Neural progenitor cell (in vitro differentiated cells): ENCODE results near the gene IL20RA. TPM values are rescaled to one million over a fixed set of nuclear protein-coding genes. Genes with fewer than 3 reads are reported as not detected.

Experiments
- DNase-seq: peaks from one replicate; pipeline ENCODE4 v3.0.0-alpha.2; 2016; ENCODE audit warnings: low spot score
- H2AFZ ChIP-seq: fragments of 200-600 bp; sonication (generic); replicated peaks from 2 replicates; pipeline ENCODE4 v1.6.1; 2016; ENCODE audit warnings: antibody characterized with exemption
- H3F3A ChIP-seq: fragments of 200-600 bp; sonication (generic); 2 replicates; pipeline ENCODE4 v1.6.1; 2016; ENCODE audit warnings: antibody characterized with exemption, low read depth
- H3K27ac ChIP-seq: fragments of 200-600 bp; sonication (generic); 2 replicates; pipeline ENCODE4 v1.5.1; 2016; ENCODE audit warnings: mild to moderate bottlenecking
- H3K27me3 ChIP-seq: fragments of 200-600 bp; sonication (generic); 2 replicates; pipeline ENCODE4 v1.6.1; 2016; ENCODE audit warnings: mild to moderate bottlenecking, moderate library complexity
- H3K36me3 ChIP-seq: fragments of 200-600 bp; sonication (generic); 2 replicates; pipeline ENCODE4 v1.5.1; 2016
- H3K4me1 ChIP-seq: fragments of 200-600 bp; sonication (generic); 2 replicates; pipeline ENCODE4 v1.6.1; 2016; ENCODE audit warnings: mixed run types
- H3K4me2 ChIP-seq: fragments of 200-600 bp; sonication (generic); 2 replicates; pipeline ENCODE4 v1.6.1; 2016
- H3K4me3 ChIP-seq: fragments of 200-600 bp; sonication (generic); 2 replicates; pipeline ENCODE4 v1.5.1; 2016
- H3K79me2 ChIP-seq: fragments of 200-600 bp; sonication (generic); 2 replicates; pipeline ENCODE4 v1.6.1; 2016; ENCODE audit warnings: low read depth
- H3K9ac ChIP-seq: fragments of 200-600 bp; sonication (generic); 2 replicates; pipeline ENCODE4 v1.6.1; 2016
- H3K9me3 ChIP-seq: fragments of 200-600 bp; sonication (generic); 2 replicates; pipeline ENCODE4 v1.5.1; 2016; ENCODE audit warnings: low read depth
- H4K20me1 ChIP-seq: fragments of 200-600 bp; sonication (generic); 2 replicates; pipeline ENCODE4 v1.6.1; 2016; ENCODE audit warnings: low read depth
- H3K27ac Mint-ChIP-seq: 3 replicates; pipeline ENCODE4 v1.8.0; 2021; ENCODE audit warnings: mixed read lengths
- H3K27me3 Mint-ChIP-seq: 2 replicates; pipeline ENCODE4 v1.8.0; 2022; ENCODE audit warnings: low read depth, mild to moderate bottlenecking, inconsistent platforms, moderate library complexity, mixed read lengths; ENCODE audit not compliant: insufficient read depth
- H3K36me3 Mint-ChIP-seq: 3 replicates; pipeline ENCODE4 v1.8.0; 2021; ENCODE audit warnings: mixed read lengths
- H3K4me1 Mint-ChIP-seq: 3 replicates; pipeline ENCODE4 v1.8.0; 2021; ENCODE audit warnings: mixed read lengths
- H3K4me3 Mint-ChIP-seq: 3 replicates; pipeline ENCODE4 v1.8.0; 2021; ENCODE audit warnings: mild to moderate bottlenecking, moderate library complexity, mixed read lengths
- H3K9me3 Mint-ChIP-seq: 3 replicates; pipeline ENCODE4 v1.8.0; 2020; ENCODE audit warnings: mixed read lengths
- CTCF ChIP-seq: fragments of 200-600 bp; sonication (generic); IDR thresholded peaks from 2 replicates; pipeline ENCODE4 v1.5.1; 2017; ENCODE audit warnings: antibody characterized with exemption, mild to moderate bottlenecking
- EZH2 ChIP-seq: fragments of 200-600 bp; sonication (generic); IDR thresholded peaks from 2 replicates; pipeline ENCODE4 v1.6.1; 2017; ENCODE audit warnings: antibody characterized with exemption, mild to moderate bottlenecking, moderate library complexity
- EZH2phosphoT487 ChIP-seq: fragments of 200-600 bp; sonication (generic); IDR thresholded peaks from 2 replicates; pipeline ENCODE4 v1.6.1; 2017; ENCODE audit warnings: antibody characterized with exemption
- total RNA-seq: library from RNA; depleted of rRNA; stranded (reverse); fragments of >200 nt; gene quantifications from 2 replicates; pipeline ENCODE4 v1.2.3, GENCODE V29; 2015; ENCODE audit warnings: low replicate concordance

IL20RA gene
- total RNA-seq, 1 donor from 2014 or later, result not detected

GRCh38 chr6:136971609-136972008 lies 73.2 kb downstream of the IL20RA start:
- H3K27me3 ChIP-seq, result no peaks in the 10 kb centered on the region
- no peak overlapping the region for H3K27ac ChIP-seq
- no peaks in the 10 kb centered on the region for H3F3A ChIP-seq
- H2AFZ ChIP-seq, result no peak overlapping the region
- H3K9me3 ChIP-seq, result no peaks in the 10 kb centered on the region
- H3K36me3 ChIP-seq, result no peaks in the 10 kb centered on the region
- no peaks in the 10 kb centered on the region for H3K36me3 Mint-ChIP-seq
- H3K4me3 ChIP-seq, result no peak overlapping the region
- H3K4me3 Mint-ChIP-seq, result no peak overlapping the region
- no peak overlapping the region for H3K9ac ChIP-seq
- H3K4me1 Mint-ChIP-seq, result no peaks in the 10 kb centered on the region
- H3K4me2 ChIP-seq, result no peak overlapping the region
- H3K27ac Mint-ChIP-seq, result no peak overlapping the region
- no peaks in the 10 kb centered on the region for H4K20me1 ChIP-seq
- DNase-seq, result no peak
- no peaks in the 10 kb centered on the region for H3K27me3 Mint-ChIP-seq
- no peaks in the 10 kb centered on the region for H3K9me3 Mint-ChIP-seq
- TF ChIP-seq EZH2phosphoT487, result no peak
- TF ChIP-seq EZH2, result no peak
- TF ChIP-seq CTCF, result no peak
- no peaks in the 10 kb centered on the region for H3K79me2 ChIP-seq
- no peaks in the 10 kb centered on the region for H3K4me1 ChIP-seq

DNA sequence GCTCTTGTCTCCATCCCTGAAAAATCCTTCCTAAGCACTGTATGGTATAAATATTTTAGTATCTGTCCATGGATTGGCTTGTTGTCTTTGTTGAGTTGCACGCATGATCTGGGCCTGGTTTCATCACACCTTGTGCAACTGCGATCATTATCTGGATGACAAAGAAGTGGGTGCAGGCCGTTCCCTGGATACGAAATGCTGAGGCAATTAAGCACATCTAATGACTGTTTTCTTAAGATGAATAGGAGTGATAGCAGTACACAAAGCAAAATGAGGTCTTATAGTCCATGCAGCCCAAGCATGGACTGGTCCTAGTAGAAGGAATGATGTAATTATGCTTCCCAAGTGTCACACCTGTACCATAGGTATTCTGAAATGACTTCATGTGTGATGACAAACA lies 74.8 kb downstream of the IL20RA start:
- no peak overlapping the region for H3K4me3 ChIP-seq
- no peak for DNase-seq
- H3K4me3 Mint-ChIP-seq, result no peak overlapping the region
- no peaks in the 10 kb centered on the region for H3K79me2 ChIP-seq
- H3K36me3 Mint-ChIP-seq, result no peaks in the 10 kb centered on the region
- H3K9ac ChIP-seq, result no peak overlapping the region
- H3K4me1 Mint-ChIP-seq, result no peaks in the 10 kb centered on the region
- H3K27ac ChIP-seq, result no peak overlapping the region
- H4K20me1 ChIP-seq, result no peaks in the 10 kb centered on the region
- H3F3A ChIP-seq, result no peaks in the 10 kb centered on the region
- H3K4me1 ChIP-seq, result no peaks in the 10 kb centered on the region
- no peaks in the 10 kb centered on the region for H3K27me3 ChIP-seq
- H3K27ac Mint-ChIP-seq, result no peak overlapping the region
- H3K9me3 Mint-ChIP-seq, result no peaks in the 10 kb centered on the region
- H3K9me3 ChIP-seq, result no peaks in the 10 kb centered on the region
- H3K4me2 ChIP-seq, result no peak overlapping the region
- no peaks in the 10 kb centered on the region for H3K27me3 Mint-ChIP-seq
- H2AFZ ChIP-seq, result no peak overlapping the region
- H3K36me3 ChIP-seq, result no peaks in the 10 kb centered on the region
- TF ChIP-seq CTCF (no peak), EZH2 (no peak), EZH2phosphoT487 (no peak)

GRCh38 chr6:136969433-136969832 lies 75.3 kb downstream of the IL20RA start:
- Histone ChIP-seq H3K9me3 (no peaks in the 10 kb centered on the region), H3K27ac (no peak overlapping the region), H3K79me2 (no peaks in the 10 kb centered on the region), H4K20me1 (no peaks in the 10 kb centered on the region), H3K4me1 (peaks cover 3% of the 10 kb centered on the region), H3K27me3 (no peaks in the 10 kb centered on the region), H3F3A (no peaks in the 10 kb centered on the region), H3K4me3 (no peak overlapping the region), H3K4me2 (no peak overlapping the region), H3K36me3 (no peaks in the 10 kb centered on the region), H3K9ac (no peak overlapping the region), H2AFZ (no peak overlapping the region)
- no peak for DNase-seq
- H3K27me3 Mint-ChIP-seq, result no peaks in the 10 kb centered on the region
- TF ChIP-seq EZH2phosphoT487 (no peak), EZH2 (no peak), CTCF (no peak)
- H3K27ac Mint-ChIP-seq, result no peak overlapping the region
- H3K4me3 Mint-ChIP-seq, result no peak overlapping the region
- H3K4me1 Mint-ChIP-seq, result no peaks in the 10 kb centered on the region
- H3K9me3 Mint-ChIP-seq, result no peaks in the 10 kb centered on the region
- no peaks in the 10 kb centered on the region for H3K36me3 Mint-ChIP-seq

- H2AFZ ChIP-seq, result no peak overlapping the region
- no peaks in the 10 kb centered on the region for H3K36me3 Mint-ChIP-seq
- TF ChIP-seq EZH2phosphoT487 (no peak), CTCF (no peak), EZH2 (no peak)
- H3F3A ChIP-seq, result no peaks in the 10 kb centered on the region
- H3K27me3 ChIP-seq, result no peaks in the 10 kb centered on the region
- H3K27ac Mint-ChIP-seq, result no peak overlapping the region
- H3K27ac ChIP-seq, result no peak overlapping the region
- H3K9me3 ChIP-seq, result no peaks in the 10 kb centered on the region
- H3K9me3 Mint-ChIP-seq, result no peaks in the 10 kb centered on the region
- no peak for DNase-seq
- no peaks in the 10 kb centered on the region for H3K27me3 Mint-ChIP-seq
- no peaks in the 10 kb centered on the region for H3K79me2 ChIP-seq
- peaks cover 3% of the 10 kb centered on the region for H3K4me1 ChIP-seq
- H3K4me3 ChIP-seq, result no peak overlapping the region
- no peak overlapping the region for H3K4me3 Mint-ChIP-seq
- H3K36me3 ChIP-seq, result no peaks in the 10 kb centered on the region
- no peak overlapping the region for H3K9ac ChIP-seq
- H4K20me1 ChIP-seq, result no peaks in the 10 kb centered on the region
- no peak overlapping the region for H3K4me2 ChIP-seq
- H3K4me1 Mint-ChIP-seq, result no peaks in the 10 kb centered on the region
These were observed 75.9 kb downstream of the IL20RA start for GRCh38 chr6:136968837-136969236.
